Activated gamma-delta T cell (primary cell): Measurements from ENCODE around the gene TRIM39.
A peak's percentile ranks its signal among the peaks of the same experiment; 100 is the strongest.
"Not testable (repeated sequence)": the region's sequence is repeated elsewhere in the genome, so short reads cannot be mapped to it uniquely, and the experiment has no call there.

Source experiments
- DNase-seq: peaks from one replicate; lab custom pipeline; 2025; lab: John Stamatoyannopoulos, UW
- total RNA-seq, 2 donors: gene quantifications; one replicate each; lab custom pipeline; 2026; lab: John Stamatoyannopoulos, UW

TRIM39 gene
- total RNA-seq = 44.2 to 47.3 reads per million in 2 donors

GRCh38 chr6:30326526-30327231 is at the start of gene TRIM39:
TSS of gene TRIM39 (plus strand) at chr6:30326927. CDS start at chr6:30329318, 2,391 bp downstream.
- DNase-seq = peak; percentile 93

DNA sequence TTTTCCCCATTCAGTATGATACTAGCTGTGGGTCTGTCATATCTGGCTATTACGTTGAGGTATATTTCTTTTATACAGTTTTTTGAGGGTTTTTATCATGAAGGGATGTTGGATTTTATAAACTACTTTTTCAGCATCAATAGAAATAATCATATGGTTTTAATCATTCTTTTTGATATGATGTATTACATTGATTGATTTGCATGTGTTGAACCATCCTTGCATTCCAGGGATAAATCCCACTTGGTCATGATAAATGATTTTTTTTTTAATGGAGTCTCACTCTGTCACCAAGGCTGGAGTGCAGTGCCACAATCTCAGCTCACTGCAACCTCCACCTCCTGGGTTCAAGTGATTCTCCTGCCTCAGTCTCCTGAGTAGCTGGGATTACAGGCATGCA is 45.7 kb upstream of the TRIM39 start:
- DNase-seq = not testable (repeated sequence)

GRCh38 chr6:30282522-30282921 is 44.2 kb upstream of the TRIM39 start:
- no peak for DNase-seq

DNA sequence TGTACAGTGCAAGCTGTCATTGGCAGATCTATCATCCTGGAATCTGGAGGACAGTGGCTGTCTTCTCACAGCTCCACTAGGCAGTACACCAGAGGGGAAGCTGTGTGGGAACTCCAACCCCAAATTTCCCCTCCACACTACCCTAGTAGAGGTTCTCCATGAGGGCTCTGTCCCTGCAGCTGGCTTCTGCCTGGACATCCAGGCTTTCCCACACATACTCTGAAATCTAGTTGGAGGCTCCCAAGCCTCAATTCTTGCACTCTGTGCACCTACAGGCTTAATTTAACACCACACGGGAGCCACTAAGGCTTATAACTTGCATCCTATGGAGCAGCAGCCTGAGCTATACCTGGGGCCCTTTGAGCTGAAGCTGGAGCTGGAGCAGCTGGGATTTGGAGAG is 43.0 kb upstream of the TRIM39 start:
- no peak for DNase-seq

GRCh38 chr6:30287139-30287538 is 39.6 kb upstream of the TRIM39 start:
- DNase-seq = no peak

- DNase-seq = no peak
These were observed 30.9 kb upstream of the TRIM39 start for GRCh38 chr6:30295837-30296236.

GRCh38 chr6:30304002-30304401 is 22.7 kb upstream of the TRIM39 start:
- DNase-seq = no peak

- DNase-seq = no peak
These were observed 15.6 kb upstream of the TRIM39 start for GRCh38 chr6:30311101-30311500.

GRCh38 chr6:30311671-30312070 is 15.1 kb upstream of the TRIM39 start:
- no peak for DNase-seq

DNA sequence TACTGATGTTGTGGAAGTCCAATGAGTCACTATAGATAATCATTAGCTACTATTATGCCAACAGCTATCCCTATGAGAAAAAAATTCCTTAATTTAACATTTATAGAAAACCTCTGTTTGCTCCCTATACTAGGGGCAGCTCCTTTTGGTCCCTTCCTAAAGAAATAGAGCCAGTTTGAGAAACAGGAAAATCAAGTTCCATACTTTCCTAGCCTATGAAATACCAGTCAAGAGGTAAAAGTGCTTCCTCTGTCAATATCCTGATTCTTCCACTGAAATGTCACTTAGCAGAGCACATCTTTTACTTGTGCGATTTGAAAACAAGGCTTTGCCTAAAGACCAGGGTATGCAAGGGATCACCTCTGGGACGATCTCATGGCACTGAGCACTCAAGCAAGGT is 14.5 kb upstream of the TRIM39 start:
- no peak for DNase-seq

DNA sequence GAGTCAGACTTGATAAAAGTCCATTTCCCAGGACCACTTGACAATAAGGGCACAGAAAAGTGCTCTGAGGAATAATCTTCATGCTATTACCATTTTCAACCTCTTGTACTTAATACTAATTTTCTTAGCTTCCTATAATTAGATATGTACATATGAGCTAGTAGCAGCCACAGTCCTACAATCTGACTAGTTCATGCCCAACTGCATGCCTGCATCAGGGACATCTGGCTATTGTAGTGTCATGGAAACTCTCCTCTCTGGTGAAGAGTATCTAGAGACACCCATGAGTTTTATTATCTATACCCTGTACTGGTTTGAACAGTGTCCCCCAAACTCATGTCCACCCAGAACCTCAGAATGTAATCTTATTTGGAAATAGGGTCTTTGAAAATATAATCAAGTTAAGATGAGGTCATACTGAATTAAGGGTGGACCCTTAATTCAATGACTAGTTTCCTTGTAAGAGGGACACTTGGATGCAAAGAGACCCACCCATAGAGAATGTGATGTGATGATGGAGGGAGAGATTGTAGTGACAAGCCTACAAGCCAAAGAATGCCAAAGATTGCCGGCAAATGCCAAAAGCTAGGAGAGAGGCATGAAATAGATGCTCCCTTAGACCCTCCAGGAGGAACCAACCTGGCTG is 13.9 kb upstream of the TRIM39 start:
- no peak for DNase-seq

- no peak for DNase-seq
These were observed 11.6 kb upstream of the TRIM39 start for GRCh38 chr6:30315156-30315555.

DNA sequence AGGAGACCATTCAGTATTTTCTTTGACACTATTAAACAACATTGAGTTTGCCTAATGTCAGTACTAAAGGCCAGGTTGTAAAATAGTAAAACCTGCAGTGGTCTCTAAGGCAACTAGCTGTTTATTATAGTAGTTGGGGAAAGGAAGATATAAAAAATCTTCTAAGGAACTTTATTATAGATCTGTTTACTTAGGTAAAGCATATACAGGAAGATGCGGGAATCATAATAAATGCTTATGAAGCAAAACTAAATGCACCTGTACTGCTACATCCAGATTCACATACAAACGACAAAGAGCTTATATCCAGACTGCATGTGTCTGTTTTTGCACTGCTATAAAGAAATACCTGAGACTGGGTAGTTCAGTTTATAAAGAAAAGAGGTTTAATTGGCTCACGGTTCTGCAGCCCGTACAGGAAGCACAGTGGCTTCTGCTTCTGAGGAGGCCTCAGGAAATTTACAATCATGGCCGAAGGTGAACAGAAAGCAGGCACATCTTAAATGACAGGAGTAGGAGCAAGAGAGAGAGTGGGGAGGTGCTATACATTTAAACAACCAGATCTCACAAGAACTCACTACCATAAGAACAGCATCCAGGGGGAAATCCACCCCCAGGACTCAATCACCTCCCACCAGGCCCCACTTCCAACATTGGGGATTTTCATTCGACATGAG is 8.7 kb upstream of the TRIM39 start:
- no peak for DNase-seq

DNA sequence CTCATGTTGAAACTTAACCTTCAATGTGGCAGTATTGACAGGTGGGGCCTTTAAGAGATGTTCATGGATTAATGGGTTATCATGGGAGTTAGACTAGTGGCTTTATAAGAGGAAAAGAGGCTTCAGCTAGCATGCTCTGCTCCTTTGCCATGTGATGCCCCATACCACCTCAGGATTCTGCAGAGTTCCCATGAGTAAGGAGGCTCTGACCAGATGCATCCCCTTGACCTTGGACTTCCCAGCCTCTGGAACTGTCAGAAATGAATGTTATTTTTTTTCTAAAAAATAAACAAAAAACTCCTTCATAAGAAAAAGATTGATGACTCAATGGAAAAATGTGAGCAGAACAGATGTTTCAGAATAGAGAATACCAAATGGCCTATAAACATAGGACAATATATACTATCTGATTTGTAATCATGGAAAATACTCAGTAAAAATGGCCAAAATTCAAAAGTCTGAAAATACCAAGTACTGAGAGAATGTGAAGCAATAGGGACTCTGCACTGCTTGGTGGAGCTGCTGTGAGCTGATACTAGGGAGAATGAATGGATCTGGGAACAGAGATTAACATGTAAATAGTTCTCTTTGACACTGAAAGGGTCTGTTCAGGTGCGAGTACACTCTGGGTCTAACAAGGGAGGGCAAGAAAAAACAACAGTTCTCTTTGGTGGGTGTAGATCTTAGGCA is 7.4 kb upstream of the TRIM39 start:
- no peak for DNase-seq

- DNase-seq = no peak
These were observed 4.9 kb upstream of the TRIM39 start for GRCh38 chr6:30321692-30322388.

DNA sequence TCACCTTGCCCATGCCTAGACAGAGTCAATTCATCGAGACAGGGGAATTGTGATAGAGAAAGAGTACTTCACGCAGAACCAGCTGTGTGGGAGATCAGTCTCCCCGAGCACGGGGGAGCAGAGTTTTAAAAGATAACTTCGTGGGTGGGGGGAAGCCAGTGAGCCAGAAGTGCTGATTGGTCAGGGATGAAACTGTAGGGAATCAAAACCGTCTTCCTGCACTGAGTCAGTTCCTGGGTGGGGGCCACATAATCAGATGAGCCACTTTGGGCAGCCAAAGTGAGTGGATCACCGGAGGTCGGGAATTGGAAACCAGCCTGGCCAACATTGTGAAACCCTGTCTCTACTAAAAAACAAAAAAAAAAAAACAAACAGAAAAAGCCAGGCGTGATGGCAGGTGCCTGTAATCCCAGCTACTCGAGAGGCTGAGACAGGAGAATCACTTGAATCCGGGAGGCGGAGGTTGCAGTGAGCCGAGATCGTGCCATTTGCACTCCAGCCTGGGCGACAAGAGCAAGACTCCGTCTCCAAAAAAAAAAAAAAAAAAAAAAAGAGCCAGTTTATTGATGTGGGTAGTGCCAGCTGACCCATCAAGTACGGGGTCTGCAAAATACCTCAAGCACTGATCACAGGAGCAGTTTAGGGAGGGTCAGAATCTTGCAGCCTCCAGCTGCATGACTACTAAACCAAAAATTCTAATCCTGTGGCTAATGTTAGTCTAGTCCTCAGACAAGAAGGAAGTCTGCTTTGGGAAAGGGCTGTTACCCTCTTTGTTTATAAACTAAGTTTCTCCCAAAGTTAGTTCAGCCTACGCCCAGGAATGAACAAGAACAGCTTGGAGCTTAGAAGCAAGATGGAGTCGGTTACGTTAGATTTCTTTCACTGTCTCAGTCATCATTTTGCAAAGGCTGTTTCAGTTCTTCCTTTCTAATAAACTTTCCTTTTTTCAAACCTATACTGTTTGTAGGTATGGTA is 3.9 kb upstream of the TRIM39 start:
- no peak for DNase-seq

DNA sequence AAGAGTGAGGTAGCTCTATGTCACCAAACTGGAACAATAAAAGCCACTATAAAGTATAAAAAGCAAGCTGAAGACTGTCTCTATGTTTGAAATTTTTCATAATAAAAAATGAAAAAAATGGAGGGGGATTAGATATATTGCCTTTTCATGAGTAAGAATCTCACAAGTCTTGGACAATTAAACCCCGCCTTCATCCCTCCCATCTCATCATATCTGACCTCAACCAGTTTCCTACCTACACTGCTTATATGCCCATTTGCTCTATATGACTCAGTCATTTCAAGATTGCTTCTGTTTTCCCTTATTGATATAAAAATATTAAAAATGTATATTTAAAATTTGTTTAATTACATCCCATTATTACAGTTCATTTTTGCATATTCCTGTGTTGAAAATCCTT is 2.9 kb upstream of the TRIM39 start:
- DNase-seq = no peak

- peak; percentile 40 for DNase-seq
These were observed 1.4 kb upstream of the TRIM39 start for GRCh38 chr6:30325150-30325872.

DNA sequence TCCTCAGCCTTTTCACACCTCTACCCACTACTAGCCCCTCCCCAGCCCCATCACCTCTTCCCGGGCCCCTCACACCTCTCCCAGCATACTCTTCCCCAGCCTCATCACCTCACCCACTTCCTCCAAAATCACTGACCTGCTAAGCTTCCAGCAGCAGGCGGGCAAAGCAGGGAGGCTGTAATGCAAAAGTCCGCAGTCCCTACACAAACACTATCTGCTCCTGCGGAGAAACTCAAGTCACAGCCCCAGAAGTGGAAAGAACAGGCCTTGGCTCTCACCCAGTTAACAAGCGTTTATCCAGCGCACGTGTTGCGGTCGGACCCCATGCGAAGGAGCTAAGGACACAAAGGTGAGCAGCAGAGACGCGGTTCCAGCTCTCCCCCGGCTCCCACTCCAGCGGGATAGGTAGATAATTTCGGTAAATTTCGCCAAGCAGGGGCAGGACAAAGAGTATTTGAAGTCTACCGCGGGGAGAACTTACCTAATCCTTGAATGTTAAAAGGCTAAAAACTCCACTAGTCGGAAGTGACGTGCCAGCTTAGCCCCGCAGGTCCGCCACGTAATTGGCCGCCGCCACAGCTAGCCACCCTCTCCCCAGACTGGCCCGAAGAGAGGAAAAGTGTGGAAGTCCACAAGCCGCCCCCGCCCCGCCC is 728 bp upstream of the TRIM39 start:
- DNase-seq = peak; percentile 70
